Measurements from ENCODE around the gene DRD1.

The DRD1 gene

DNA sequence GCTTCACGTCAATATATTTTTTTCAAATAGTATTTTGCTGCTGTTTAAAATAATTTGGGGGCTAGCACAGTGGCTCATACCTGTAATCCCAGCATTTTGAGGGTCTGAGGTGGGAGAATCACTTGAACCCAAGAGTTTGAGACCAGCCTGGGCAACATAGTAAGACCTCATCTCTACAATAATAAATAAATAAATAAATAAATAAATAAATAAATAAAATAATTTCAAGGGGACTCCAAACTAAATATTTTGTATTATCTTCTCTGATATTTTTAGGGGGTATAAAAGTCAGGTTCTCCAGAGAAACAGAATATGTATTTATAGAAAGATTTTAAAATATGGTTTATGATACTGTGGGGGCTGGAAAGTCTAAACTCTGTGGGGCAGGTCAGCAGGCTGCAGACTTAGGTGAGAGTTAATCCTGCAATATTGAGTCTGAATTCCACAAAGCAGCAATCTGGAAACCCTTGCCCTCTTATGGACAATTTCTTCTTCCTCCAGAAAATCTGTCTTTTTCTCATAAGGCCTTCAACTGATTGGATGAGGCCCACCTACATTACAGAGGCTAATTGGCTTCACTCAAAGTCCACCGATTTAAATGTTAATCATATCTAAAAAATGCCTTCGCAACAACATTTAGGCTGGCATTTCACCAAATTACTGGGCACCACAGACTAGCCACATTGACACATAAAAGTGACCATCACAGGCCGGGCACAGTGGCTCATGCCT, 53.5 kb downstream of the DRD1 start:
- no peak for DNase-seq (ENCODE audit: low read depth in 1 of 2, low spot score in 1 of 2)
- TF ChIP-seq, protein P1, sequence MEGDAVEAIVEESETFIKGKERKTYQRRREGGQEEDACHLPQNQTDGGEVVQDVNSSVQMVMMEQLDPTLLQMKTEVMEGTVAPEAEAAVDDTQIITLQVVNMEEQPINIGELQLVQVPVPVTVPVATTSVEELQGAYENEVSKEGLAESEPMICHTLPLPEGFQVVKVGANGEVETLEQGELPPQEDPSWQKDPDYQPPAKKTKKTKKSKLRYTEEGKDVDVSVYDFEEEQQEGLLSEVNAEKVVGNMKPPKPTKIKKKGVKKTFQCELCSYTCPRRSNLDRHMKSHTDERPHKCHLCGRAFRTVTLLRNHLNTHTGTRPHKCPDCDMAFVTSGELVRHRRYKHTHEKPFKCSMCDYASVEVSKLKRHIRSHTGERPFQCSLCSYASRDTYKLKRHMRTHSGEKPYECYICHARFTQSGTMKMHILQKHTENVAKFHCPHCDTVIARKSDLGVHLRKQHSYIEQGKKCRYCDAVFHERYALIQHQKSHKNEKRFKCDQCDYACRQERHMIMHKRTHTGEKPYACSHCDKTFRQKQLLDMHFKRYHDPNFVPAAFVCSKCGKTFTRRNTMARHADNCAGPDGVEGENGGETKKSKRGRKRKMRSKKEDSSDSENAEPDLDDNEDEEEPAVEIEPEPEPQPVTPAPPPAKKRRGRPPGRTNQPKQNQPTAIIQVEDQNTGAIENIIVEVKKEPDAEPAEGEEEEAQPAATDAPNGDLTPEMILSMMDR (IDR thresholded peaks at IDR 0.05; ENCODE audit: insufficient read depth, low read length): no peak
- TF ChIP-seq, protein P2, sequence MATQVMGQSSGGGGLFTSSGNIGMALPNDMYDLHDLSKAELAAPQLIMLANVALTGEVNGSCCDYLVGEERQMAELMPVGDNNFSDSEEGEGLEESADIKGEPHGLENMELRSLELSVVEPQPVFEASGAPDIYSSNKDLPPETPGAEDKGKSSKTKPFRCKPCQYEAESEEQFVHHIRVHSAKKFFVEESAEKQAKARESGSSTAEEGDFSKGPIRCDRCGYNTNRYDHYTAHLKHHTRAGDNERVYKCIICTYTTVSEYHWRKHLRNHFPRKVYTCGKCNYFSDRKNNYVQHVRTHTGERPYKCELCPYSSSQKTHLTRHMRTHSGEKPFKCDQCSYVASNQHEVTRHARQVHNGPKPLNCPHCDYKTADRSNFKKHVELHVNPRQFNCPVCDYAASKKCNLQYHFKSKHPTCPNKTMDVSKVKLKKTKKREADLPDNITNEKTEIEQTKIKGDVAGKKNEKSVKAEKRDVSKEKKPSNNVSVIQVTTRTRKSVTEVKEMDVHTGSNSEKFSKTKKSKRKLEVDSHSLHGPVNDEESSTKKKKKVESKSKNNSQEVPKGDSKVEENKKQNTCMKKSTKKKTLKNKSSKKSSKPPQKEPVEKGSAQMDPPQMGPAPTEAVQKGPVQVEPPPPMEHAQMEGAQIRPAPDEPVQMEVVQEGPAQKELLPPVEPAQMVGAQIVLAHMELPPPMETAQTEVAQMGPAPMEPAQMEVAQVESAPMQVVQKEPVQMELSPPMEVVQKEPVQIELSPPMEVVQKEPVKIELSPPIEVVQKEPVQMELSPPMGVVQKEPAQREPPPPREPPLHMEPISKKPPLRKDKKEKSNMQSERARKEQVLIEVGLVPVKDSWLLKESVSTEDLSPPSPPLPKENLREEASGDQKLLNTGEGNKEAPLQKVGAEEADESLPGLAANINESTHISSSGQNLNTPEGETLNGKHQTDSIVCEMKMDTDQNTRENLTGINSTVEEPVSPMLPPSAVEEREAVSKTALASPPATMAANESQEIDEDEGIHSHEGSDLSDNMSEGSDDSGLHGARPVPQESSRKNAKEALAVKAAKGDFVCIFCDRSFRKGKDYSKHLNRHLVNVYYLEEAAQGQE (IDR thresholded peaks at IDR 0.05; ENCODE audit: insufficient replicate concordance, low read depth): no peak
- TF ChIP-seq POLR2AphosphoS5 (IDR thresholded peaks at IDR 0.05; ENCODE audit: low read depth): no peak
- no peak for TF ChIP-seq GABPA (IDR thresholded peaks at IDR 0.05; ENCODE audit: low read depth)
- TF ChIP-seq SPI1 (IDR thresholded peaks at IDR 0.05; ENCODE audit: borderline replicate concordance, low read depth): no peak
- Histone ChIP-seq H3K27ac (replicated peaks) (no peak overlapping the region), H3K4me3 (replicated peaks; ENCODE audit: insufficient read depth, low read length) (no peak overlapping the region), H3K27me3 (ENCODE audit: insufficient read depth, poor library complexity, severe bottlenecking) (no peaks in the 10 kb centered on the region)

Measured in HL-60 (cell line).